ENCODE results near the gene NHERF1. TPM values are rescaled to one million over a fixed set of nuclear protein-coding genes. Genes with fewer than 3 reads are reported as not detected.

NHERF1 gene
- 26.9 and 40.1 TPM in 2 replicates for polyA plus RNA-seq (2012; rRNA removed)
- polyA plus RNA-seq (2012; cell fraction: cytosol; rRNA removed), result 23.7 and 29.2 TPM in 2 replicates
- polyA plus RNA-seq (2012; cell fraction: nucleus; rRNA removed), result 21.2 and 25.9 TPM in 2 replicates

DNA sequence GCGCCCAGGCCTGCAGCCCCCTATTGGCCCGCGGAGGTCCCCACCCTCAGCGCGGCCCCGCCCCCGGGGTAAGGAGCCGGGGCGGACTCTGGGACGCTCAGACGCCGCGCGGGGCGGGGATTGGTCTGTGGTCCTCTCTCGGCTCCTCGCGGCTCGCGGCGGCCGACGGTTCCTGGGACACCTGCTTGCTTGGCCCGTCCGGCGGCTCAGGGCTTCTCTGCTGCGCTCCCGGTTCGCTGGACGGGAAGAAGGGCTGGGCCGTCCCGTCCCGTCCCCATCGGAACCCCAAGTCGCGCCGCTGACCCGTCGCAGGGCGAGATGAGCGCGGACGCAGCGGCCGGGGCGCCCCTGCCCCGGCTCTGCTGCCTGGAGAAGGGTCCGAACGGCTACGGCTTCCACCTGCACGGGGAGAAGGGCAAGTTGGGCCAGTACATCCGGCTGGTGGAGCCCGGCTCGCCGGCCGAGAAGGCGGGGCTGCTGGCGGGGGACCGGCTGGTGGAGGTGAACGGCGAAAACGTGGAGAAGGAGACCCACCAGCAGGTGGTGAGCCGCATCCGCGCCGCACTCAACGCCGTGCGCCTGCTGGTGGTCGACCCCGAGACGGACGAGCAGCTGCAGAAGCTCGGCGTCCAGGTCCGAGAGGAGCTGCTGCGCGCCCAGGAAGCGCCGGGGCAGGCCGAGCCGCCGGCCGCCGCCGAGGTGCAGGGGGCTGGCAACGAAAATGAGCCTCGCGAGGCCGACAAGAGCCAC, at the start of gene NHERF1:
Gene NHERF1, plus strand, starts transcription at position 100 of the 750 bp plus-strand sequence. Its CDS starts 219 bp downstream, at position 319.
- Histone ChIP-seq H3F3A (replicated peaks; ENCODE audit: insufficient read depth) (peaks cover 14% of the 10 kb centered on the region), H2AFZ (ENCODE audit: low read depth) (peak within 1 kb of the TSS; percentile 94), H3K36me3 (replicated peaks in 1 of 2; ENCODE audit: control insufficient read depth in 1 of 2, insufficient read depth in 2 of 2, low read length in 1 of 2) (no peaks in the 10 kb centered on the region), H3K27me3 (ENCODE audit: insufficient read depth) (no peaks in the 10 kb centered on the region), H3K9me2 (no peaks in the 10 kb centered on the region), H4K20me1 (ENCODE audit: insufficient read depth) (no peaks in the 10 kb centered on the region), H3K79me2 (ENCODE audit: insufficient read depth) (peaks cover 16% of the 10 kb centered on the region), H3K27ac (ENCODE audit: low read depth in 2 of 2, low read length in 1 of 2) (peak within 1 kb of the TSS in 1 of 2 experiments; percentile 77; a peak in 2 of 4 replicates), H3K4me2 (peak within 1 kb of the TSS; percentile 99), H3K9ac (peak within 1 kb of the TSS; percentile 73), H3K4me1 (ENCODE audit: control insufficient read depth in 1 of 2, insufficient read depth in 2 of 2, low read depth in 1 of 2, low read length in 1 of 2) (peaks cover 0 to 29% of the 10 kb centered on the region in 2 experiments; a peak in 1 of 4 replicates), H3K9me3 (no peaks in the 10 kb centered on the region), H3K4me3 (ENCODE audit: low read depth in 2 of 2, low read length in 1 of 2) (peak within 1 kb of the TSS; percentile 90 to 97)
- POLR2A ChIA-PET, result interaction anchor here (1.0 to 2.4 kb wide), 8 partner anchors 9 to 125 kb away, joined by 3 to 19 read pairs (median 5); partner anchors contain the start of gene NAT9
- under 1% methylated on average over 28 of the region's 90 CpGs for WGBS (ENCODE audit: low lambda C conversion rate)
- DNase-seq, result peak; percentile 100
- CTCF ChIA-PET, result interaction anchor here (0.6 to 21.6 kb wide), 11 partner anchors 12 to 172 kb away, joined by 3 to 1361 read pairs (median 4); partner anchors contain the start of genes GRIN2C, NAT9 and RAB37
- TF ChIP-seq JUND (IDR thresholded peaks at IDR 0.05) (no peak), ZBTB33 (IDR thresholded peaks at IDR 0.05; ENCODE audit: borderline replicate concordance, low read depth) (no peak), ELF1 (IDR thresholded peaks at IDR 0.05) (no peak), FOXJ3 (CRISPR knock-in tag; IDR thresholded peaks at IDR 0.05) (no peak), RCOR1 (IDR thresholded peaks at IDR 0.05; ENCODE audit: low read length) (peak; percentile 9; the same call in 1 of the 2 replicates), POLR2AphosphoS5 (IDR thresholded peaks at IDR 0.05; ENCODE audit: low read depth, low read length) (peak; percentile 97), MEF2A (IDR thresholded peaks at IDR 0.05; ENCODE audit: borderline replicate concordance, low read depth) (no peak), SMC3 (IDR thresholded peaks at IDR 0.05; ENCODE audit: low read depth, low read length) (peak; percentile 52), CTCF (IDR thresholded peaks at IDR 0.05) (peak; percentile 36), USF2 (IDR thresholded peaks at IDR 0.05; ENCODE audit: borderline replicate concordance, low read depth, low read length) (no peak), RFX5 (IDR thresholded peaks at IDR 0.05; ENCODE audit: low read length) (no peak), MXI1 (IDR thresholded peaks at IDR 0.05; ENCODE audit: low read depth, low read length) (peak; percentile 9; the same call in 1 of the 2 replicates), SIN3A (IDR thresholded peaks at IDR 0.05; ENCODE audit: borderline replicate concordance, low read depth, low read length) (no peak), FOSL2 (IDR thresholded peaks at IDR 0.05; ENCODE audit: borderline replicate concordance, low read depth) (no peak), YY1 (IDR thresholded peaks at IDR 0.05; ENCODE audit: low read depth) (peak; percentile 8; the same call in 1 of the 2 replicates), NFIC (IDR thresholded peaks at IDR 0.05; ENCODE audit: borderline replicate concordance) (peak; percentile 9; the same call in 1 of the 2 replicates), GABPA (IDR thresholded peaks at IDR 0.05; ENCODE audit: low read depth) (no peak), GATA2 (CRISPR knock-in tag; IDR thresholded peaks at IDR 0.05) (no peak), TAF1 (IDR thresholded peaks at IDR 0.05; ENCODE audit: borderline replicate concordance, low read depth, low read length) (peak; percentile 99), NRF1 (IDR thresholded peaks at IDR 0.05; ENCODE audit: low read depth, low read length) (no peak), TEAD4 (IDR thresholded peaks at IDR 0.05; ENCODE audit: borderline replicate concordance, insufficient read depth) (no peak)
- TF ChIP-seq, protein P1, sequence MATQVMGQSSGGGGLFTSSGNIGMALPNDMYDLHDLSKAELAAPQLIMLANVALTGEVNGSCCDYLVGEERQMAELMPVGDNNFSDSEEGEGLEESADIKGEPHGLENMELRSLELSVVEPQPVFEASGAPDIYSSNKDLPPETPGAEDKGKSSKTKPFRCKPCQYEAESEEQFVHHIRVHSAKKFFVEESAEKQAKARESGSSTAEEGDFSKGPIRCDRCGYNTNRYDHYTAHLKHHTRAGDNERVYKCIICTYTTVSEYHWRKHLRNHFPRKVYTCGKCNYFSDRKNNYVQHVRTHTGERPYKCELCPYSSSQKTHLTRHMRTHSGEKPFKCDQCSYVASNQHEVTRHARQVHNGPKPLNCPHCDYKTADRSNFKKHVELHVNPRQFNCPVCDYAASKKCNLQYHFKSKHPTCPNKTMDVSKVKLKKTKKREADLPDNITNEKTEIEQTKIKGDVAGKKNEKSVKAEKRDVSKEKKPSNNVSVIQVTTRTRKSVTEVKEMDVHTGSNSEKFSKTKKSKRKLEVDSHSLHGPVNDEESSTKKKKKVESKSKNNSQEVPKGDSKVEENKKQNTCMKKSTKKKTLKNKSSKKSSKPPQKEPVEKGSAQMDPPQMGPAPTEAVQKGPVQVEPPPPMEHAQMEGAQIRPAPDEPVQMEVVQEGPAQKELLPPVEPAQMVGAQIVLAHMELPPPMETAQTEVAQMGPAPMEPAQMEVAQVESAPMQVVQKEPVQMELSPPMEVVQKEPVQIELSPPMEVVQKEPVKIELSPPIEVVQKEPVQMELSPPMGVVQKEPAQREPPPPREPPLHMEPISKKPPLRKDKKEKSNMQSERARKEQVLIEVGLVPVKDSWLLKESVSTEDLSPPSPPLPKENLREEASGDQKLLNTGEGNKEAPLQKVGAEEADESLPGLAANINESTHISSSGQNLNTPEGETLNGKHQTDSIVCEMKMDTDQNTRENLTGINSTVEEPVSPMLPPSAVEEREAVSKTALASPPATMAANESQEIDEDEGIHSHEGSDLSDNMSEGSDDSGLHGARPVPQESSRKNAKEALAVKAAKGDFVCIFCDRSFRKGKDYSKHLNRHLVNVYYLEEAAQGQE (IDR thresholded peaks at IDR 0.05; ENCODE audit: low read depth, low read length), result peak; percentile 53; the same call in 1 of the 2 replicates
- TF ChIP-seq, protein P2, sequence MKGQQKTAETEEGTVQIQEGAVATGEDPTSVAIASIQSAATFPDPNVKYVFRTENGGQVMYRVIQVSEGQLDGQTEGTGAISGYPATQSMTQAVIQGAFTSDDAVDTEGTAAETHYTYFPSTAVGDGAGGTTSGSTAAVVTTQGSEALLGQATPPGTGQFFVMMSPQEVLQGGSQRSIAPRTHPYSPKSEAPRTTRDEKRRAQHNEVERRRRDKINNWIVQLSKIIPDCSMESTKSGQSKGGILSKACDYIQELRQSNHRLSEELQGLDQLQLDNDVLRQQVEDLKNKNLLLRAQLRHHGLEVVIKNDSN (IDR thresholded peaks at IDR 0.05; ENCODE audit: borderline replicate concordance, low read depth), result no peak

Data from SK-N-SH (cell line).